Urothelium cell line (cell line): ENCODE data around the gene CLUH.

Experiments used
- DNase-seq: peaks from one replicate; pipeline ENCODE4 v3.0.0; 2011; ENCODE audit warnings: low spot score, mixed read lengths
- FAIRE-seq: peaks from 2 replicates; lab custom pipeline; 2011; peaks lifted over from hg19 to GRCh38; lab: Jason Lieb, UNC

The CLUH gene

GRCh38 chr17:2719861-2720260 is 8.3 kb upstream of the CLUH start:
- no peak for FAIRE-seq

GRCh38 chr17:2718150-2718938 is 6.8 kb upstream of the CLUH start:
- FAIRE-seq = no peak

More at GRCh38 chr17:2719861-2720260, 8.3 kb upstream of the CLUH start:
- DNase-seq = no peak

GRCh38 chr17:2716649-2717048 is 5.1 kb upstream of the CLUH start:
- DNase-seq (no peak), FAIRE-seq (no peak)

More at GRCh38 chr17:2718150-2718938, 6.8 kb upstream of the CLUH start:
- DNase-seq = no peak

GRCh38 chr17:2713881-2714280 is 2.3 kb upstream of the CLUH start:
- no peak for FAIRE-seq

GRCh38 chr17:2712300-2713043 is 908 bp upstream of the CLUH start:
- DNase-seq (no peak), FAIRE-seq (no peak)

More at GRCh38 chr17:2713881-2714280, 2.3 kb upstream of the CLUH start:
- no peak for DNase-seq

- FAIRE-seq = no peak
- DNase-seq = peak; percentile 10
These were observed 559 bp downstream of the CLUH start for GRCh38 chr17:2710803-2711607.

GRCh38 chr17:2710071-2710802 is 1.3 kb downstream of the CLUH start:
- no peak for FAIRE-seq
- DNase-seq = no peak

GRCh38 chr17:2709183-2709661 is 2.3 kb downstream of the CLUH start:
- FAIRE-seq (no peak), DNase-seq (no peak)

GRCh38 chr17:2708585-2709182 is 2.9 kb downstream of the CLUH start:
- DNase-seq = no peak
- FAIRE-seq = no peak

GRCh38 chr17:2707721-2708584 is 3.6 kb downstream of the CLUH start:
- no peak for FAIRE-seq
- DNase-seq = peak; percentile 18

- DNase-seq (no peak), FAIRE-seq (no peak)
These were observed 4.6 kb downstream of the CLUH start for GRCh38 chr17:2706911-2707510.

GRCh38 chr17:2705888-2706795 is 5.4 kb downstream of the CLUH start:
- FAIRE-seq = no peak
- DNase-seq = no peak

GRCh38 chr17:2705263-2705662 is 6.3 kb downstream of the CLUH start:
- DNase-seq = no peak
- FAIRE-seq = no peak

GRCh38 chr17:2704890-2705248 is 6.7 kb downstream of the CLUH start:
- FAIRE-seq = no peak
- no peak for DNase-seq

GRCh38 chr17:2704031-2704889 is 7.3 kb downstream of the CLUH start:
- DNase-seq = no peak
- FAIRE-seq = no peak

GRCh38 chr17:2703606-2704005 is 8.0 kb downstream of the CLUH start:
- FAIRE-seq (no peak), DNase-seq (no peak)

GRCh38 chr17:2703181-2703580 is 8.4 kb downstream of the CLUH start:
- FAIRE-seq = no peak
- DNase-seq = no peak
